Measurements from ENCODE around the gene KRTAP12-2.
A peak's percentile ranks its signal among the peaks of the same experiment; 100 is the strongest.

Gene KRTAP12-2

DNA sequence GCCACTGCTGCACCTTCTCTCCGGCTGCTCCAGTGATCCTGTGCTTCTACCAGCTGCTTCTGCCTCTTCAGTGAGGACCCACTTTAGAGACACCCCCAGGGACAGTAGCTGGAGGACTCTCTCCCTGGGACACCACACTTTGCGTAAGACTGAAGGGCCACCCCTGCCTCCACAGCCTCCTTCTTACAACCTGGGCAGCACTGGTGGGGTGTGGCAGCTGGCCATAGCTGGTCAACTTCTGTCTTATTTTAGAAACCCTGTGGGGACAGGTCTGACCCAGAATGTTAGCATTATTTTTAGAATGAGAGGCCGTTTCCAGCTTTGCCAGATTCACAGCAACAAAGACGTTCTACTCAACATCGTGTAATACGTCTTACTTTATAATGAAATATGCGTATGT lies 41.0 kb downstream of the KRTAP12-2 start:
- DNase-seq, result no peak

GRCh38 chr21:44623575-44623974 lies 43.2 kb downstream of the KRTAP12-2 start:
- no peak for DNase-seq

DNA sequence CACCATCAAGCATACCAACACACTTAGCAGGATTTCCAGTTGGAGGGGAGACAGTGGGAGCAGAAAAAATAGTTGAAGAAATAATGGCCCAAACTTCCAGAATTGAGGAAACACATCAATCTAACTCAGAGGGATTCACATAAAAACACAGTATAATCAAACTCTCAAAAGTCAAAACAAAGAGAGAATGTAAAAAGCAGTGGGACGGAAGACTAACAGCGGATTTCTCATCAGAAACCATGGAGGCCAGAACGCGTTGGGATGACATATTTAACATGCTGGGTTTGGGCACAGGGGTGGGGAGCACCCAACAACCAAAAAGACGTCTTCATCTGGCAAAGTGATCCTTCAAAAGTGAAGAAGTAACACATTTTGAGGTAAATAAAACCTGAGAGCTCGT lies 46.8 kb downstream of the KRTAP12-2 start:
- no peak for DNase-seq

- DNase-seq, result peak; percentile 78
Measured at GRCh38 chr21:44618909-44619308, 47.8 kb downstream of the KRTAP12-2 start.

GRCh38 chr21:44618504-44618903 lies 48.2 kb downstream of the KRTAP12-2 start:
- no peak for DNase-seq

DNA sequence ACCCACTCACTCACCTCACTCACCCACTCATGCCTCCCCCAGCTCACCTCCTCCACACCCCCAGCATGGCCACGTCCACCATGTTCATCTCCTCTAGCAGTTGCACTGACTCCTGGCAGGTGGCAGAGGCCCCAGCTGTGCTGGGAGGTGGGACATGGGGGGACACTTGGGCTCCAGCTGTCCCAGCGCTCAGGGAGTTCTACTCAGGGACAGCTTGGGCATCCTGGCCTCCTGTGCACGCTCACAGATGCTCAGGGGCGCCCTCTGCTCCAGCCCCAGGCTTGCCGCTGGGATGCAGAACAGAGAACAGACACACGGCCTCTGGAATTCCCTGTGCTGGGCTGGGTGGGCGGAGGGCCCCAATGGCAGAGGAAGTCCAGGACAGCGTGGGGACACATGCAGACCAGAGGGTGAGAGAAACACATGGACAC lies 49.6 kb downstream of the KRTAP12-2 start:
- no peak for DNase-seq

DNA sequence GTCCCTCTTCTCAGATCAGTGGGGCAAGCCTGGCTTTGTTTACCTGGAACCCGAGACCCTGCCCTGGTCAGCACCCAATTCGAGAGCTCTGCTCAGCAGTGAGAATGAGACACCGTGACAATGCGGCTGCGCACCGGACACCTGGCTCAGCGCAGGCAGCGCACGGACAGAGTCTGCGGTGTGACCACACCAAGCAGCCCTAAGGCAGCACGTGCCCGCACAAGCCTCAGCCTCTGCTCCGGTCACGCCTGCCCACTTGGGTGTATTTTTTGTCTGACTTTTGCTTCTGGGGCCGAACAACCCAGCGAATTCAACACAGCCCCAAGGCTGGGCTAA lies 50.2 kb downstream of the KRTAP12-2 start:
- DNase-seq, result no peak

Measured in CD4-positive, alpha-beta T cell treated with Interleukin-17A for 1 hour (primary cell).